Hematopoietic multipotent progenitor cell treated with erythropoietin and hydrocortisone succinate and interleukin-3 and kit ligand, for 15 days (in vitro differentiated cells): ENCODE measurements around the gene SLC26A11.

Experiments
- DNase-seq: peaks from one replicate; pipeline ENCODE4 v3.0.0-alpha.2; 2015; ENCODE audit warnings: low spot score

The SLC26A11 gene

GRCh38 chr17:80220054-80220735 lies at the start of gene SLC26A11, which contains the start of gene SGSH:
Gene SLC26A11, plus strand, starts transcription at chr17:80220427. Its CDS starts 1,134 bp downstream, at chr17:80221561.
Gene SGSH, minus strand, starts transcription at chr17:80220333. Its CDS starts 20 bp downstream, at chr17:80220313.
- no peak for DNase-seq

- no peak for DNase-seq
These were observed 48.5 kb upstream of the SLC26A11 start for GRCh38 chr17:80171681-80172080.

GRCh38 chr17:80173126-80173525 lies 47.1 kb upstream of the SLC26A11 start:
- DNase-seq: no peak

- no peak for DNase-seq
These were observed 46.3 kb upstream of the SLC26A11 start for GRCh38 chr17:80173916-80174315.

- DNase-seq: no peak
These were observed 43.5 kb upstream of the SLC26A11 start for GRCh38 chr17:80176757-80177156.

GRCh38 chr17:80177986-80178595 lies 42.1 kb upstream of the SLC26A11 start:
- no peak for DNase-seq

- DNase-seq: no peak
These were observed 40.0 kb upstream of the SLC26A11 start for GRCh38 chr17:80180192-80180591.

- DNase-seq: no peak
These were observed 38.8 kb upstream of the SLC26A11 start for GRCh38 chr17:80181431-80181830.

- DNase-seq: no peak
These were observed 37.9 kb upstream of the SLC26A11 start for GRCh38 chr17:80182118-80182844.

GRCh38 chr17:80182845-80183223 lies 37.4 kb upstream of the SLC26A11 start:
- DNase-seq: no peak

- DNase-seq: no peak
These were observed 36.4 kb upstream of the SLC26A11 start for GRCh38 chr17:80183581-80184422.

- DNase-seq: no peak
These were observed 35.9 kb upstream of the SLC26A11 start for GRCh38 chr17:80184423-80184714.

- no peak for DNase-seq
These were observed 34.3 kb upstream of the SLC26A11 start for GRCh38 chr17:80185968-80186367.

GRCh38 chr17:80187090-80187489 lies 33.1 kb upstream of the SLC26A11 start:
- no peak for DNase-seq

GRCh38 chr17:80187515-80187941 lies 32.7 kb upstream of the SLC26A11 start:
- no peak for DNase-seq

GRCh38 chr17:80189611-80190010 lies 30.6 kb upstream of the SLC26A11 start:
- no peak for DNase-seq

- no peak for DNase-seq
These were observed 29.5 kb upstream of the SLC26A11 start for GRCh38 chr17:80190716-80191115.

GRCh38 chr17:80191192-80191591 lies 29.0 kb upstream of the SLC26A11 start:
- no peak for DNase-seq

GRCh38 chr17:80191865-80192661 lies 28.2 kb upstream of the SLC26A11 start:
- DNase-seq: no peak

- DNase-seq: no peak
These were observed 25.1 kb upstream of the SLC26A11 start for GRCh38 chr17:80195141-80195540.
